PFSK-1 (cell line): Measurements from ENCODE around the gene C2orf80.

Experiments used
- FOXP2 ChIP-seq: optimal IDR thresholded peaks from 2 replicates; pipeline ENCODE3; 2011; ENCODE audit warnings: borderline replicate concordance, control low read depth, inconsistent platforms; ENCODE audit not compliant: insufficient read depth; ENCODE audit errors: extremely low read length, extremely low read depth
- POLR2AphosphoS5 ChIP-seq: IDR thresholded peaks from 2 replicates; pipeline ENCODE4 v1.6.1; 2012; ENCODE audit warnings: low read depth, mild to moderate bottlenecking, control low read depth, low read length, moderate library complexity
- SIN3A ChIP-seq: IDR thresholded peaks from 2 replicates; pipeline ENCODE4 v1.6.1; 2012; ENCODE audit warnings: mild to moderate bottlenecking, low read length, moderate library complexity, borderline replicate concordance; ENCODE audit not compliant: insufficient read depth
- TAF1 ChIP-seq: IDR thresholded peaks from 2 replicates; pipeline ENCODE4 v1.6.1; 2012; ENCODE audit warnings: low read length, control low read depth, borderline replicate concordance; ENCODE audit not compliant: insufficient read depth
- TF ChIP-seq, protein P1 (sequence below), 2 experiments: IDR thresholded peaks; 2 replicates each; pipeline versions ENCODE4 v1.6.1 to v1.8.0; 2011 to 2012; ENCODE audit warnings: low read depth in 2 of 2, low read length in 2 of 2, control low read depth in 1 of 2, inconsistent platforms in 1 of 2, mild to moderate bottlenecking in 1 of 2, moderate library complexity in 1 of 2; ENCODE audit not compliant: insufficient read depth in 1 of 2

C2orf80 gene

DNA sequence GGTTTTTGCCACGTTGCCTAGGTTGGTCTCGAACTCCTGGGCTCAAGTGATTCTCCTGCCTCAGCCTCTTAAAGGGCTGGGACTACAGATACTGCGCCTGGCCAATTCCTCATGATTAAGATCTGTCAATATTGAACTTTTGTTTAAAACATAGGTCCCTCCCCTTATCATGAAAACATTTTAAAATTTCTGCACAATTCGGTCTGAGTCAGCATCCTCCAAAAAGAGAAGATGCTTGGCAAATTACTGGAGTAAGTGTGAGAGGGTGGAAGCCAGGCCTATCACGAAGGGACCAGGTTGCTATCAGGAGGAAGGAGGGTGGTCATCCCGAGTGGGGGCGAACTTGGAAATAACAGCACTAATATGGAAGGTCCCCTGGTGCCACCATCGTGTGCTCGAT is 15.7 kb downstream of the C2orf80 start:
- no peak for TF ChIP-seq TAF1
- TF ChIP-seq SIN3A, result no peak
- no peak for TF ChIP-seq FOXP2
- TF ChIP-seq, protein P1, sequence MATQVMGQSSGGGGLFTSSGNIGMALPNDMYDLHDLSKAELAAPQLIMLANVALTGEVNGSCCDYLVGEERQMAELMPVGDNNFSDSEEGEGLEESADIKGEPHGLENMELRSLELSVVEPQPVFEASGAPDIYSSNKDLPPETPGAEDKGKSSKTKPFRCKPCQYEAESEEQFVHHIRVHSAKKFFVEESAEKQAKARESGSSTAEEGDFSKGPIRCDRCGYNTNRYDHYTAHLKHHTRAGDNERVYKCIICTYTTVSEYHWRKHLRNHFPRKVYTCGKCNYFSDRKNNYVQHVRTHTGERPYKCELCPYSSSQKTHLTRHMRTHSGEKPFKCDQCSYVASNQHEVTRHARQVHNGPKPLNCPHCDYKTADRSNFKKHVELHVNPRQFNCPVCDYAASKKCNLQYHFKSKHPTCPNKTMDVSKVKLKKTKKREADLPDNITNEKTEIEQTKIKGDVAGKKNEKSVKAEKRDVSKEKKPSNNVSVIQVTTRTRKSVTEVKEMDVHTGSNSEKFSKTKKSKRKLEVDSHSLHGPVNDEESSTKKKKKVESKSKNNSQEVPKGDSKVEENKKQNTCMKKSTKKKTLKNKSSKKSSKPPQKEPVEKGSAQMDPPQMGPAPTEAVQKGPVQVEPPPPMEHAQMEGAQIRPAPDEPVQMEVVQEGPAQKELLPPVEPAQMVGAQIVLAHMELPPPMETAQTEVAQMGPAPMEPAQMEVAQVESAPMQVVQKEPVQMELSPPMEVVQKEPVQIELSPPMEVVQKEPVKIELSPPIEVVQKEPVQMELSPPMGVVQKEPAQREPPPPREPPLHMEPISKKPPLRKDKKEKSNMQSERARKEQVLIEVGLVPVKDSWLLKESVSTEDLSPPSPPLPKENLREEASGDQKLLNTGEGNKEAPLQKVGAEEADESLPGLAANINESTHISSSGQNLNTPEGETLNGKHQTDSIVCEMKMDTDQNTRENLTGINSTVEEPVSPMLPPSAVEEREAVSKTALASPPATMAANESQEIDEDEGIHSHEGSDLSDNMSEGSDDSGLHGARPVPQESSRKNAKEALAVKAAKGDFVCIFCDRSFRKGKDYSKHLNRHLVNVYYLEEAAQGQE (IDR thresholded peaks at IDR 0.05; ENCODE audit: insufficient read depth in 1 of 2, low read depth in 2 of 2, low read length in 2 of 2), result no peak
- no peak for TF ChIP-seq POLR2AphosphoS5

DNA sequence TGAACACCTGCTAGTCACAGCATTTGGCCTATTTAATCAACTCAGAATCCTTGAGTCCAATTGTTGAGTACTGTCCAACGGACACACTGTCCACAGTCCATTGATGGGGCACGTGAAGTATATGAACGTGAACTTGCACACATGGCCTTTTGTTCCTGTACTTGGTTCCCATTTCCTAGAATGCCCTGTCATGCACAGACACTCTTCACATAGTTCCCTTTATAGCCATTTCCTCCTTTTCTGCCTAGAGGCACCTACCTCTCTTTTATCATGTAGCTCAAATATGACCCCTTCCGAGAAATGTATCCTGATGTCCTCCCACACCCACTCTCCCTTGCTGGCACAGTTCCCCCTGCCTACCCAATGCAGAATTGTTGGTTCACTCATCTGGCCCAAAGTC is 17.7 kb downstream of the C2orf80 start:
- TF ChIP-seq FOXP2 (no peak), POLR2AphosphoS5 (no peak), SIN3A (no peak), TAF1 (no peak)
- TF ChIP-seq, protein P1 (IDR thresholded peaks at IDR 0.05; ENCODE audit: insufficient read depth in 1 of 2, low read depth in 2 of 2, low read length in 2 of 2), result no peak

DNA sequence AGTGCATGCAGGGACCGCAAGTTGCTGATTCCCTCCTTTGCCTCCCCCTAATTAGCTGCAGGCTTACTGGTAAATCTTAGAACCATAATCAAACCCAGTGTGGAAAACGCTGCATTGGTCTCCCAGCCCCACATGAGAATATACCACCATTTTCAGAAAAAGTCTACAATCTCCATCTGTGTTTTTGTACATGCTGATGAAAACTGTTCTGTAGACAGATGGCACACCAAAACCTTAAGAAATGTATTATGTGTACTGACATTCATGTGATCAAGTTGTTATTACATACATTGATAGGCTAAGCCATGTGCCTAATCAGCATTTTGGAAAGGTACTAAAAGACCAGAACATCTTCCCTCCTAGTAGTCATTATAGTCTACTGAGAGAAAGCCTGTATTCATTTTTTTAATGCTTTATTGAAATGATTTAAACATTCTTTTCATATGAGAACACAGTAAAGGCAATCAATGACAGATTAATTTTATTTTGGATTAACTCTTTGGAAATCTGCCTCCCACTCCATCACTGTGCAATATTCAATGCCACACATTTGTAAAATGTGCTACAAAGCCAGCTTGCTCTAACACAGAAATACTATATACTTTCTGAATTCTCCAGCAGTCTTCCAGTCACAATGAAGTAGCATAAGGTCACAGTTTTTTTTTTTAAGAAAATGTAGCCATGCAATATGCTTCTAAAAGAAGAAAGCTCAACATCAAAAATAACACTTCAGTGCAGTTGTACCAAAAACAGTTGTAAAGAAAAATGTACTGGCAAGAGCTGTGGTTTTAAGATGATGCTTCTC is 24.7 kb downstream of the C2orf80 start:
- TF ChIP-seq, protein P1 (IDR thresholded peaks at IDR 0.05; ENCODE audit: insufficient read depth in 1 of 2, low read depth in 2 of 2, low read length in 2 of 2), result no peak
- no peak for TF ChIP-seq FOXP2
- no peak for TF ChIP-seq SIN3A
- no peak for TF ChIP-seq TAF1
- TF ChIP-seq POLR2AphosphoS5, result no peak

DNA sequence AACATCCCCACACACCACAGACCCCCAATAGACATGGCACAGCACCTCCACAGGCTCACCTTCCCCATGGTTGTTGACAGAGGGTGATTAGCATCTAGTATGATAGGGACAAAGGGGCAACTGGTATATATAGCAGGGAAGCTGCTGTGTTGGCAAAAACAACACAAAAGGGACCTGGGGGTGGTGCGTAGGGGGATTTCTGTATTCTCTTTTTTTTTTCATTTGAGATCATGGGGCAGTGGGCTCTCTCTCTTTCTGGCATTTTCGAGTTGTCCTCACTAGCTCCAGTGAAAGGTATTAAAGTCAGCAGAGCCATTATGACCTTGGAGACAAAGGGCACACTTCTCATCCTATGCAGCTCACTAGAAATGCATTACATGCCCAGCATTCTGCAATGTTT is 26.3 kb downstream of the C2orf80 start, which contains the start of gene CRYGA:
TSS of gene CRYGA (minus strand) at position 101 of the 400 bp plus-strand sequence. CDS start at position 68, 33 bp downstream.
- TF ChIP-seq TAF1, result no peak
- TF ChIP-seq POLR2AphosphoS5, result no peak
- TF ChIP-seq FOXP2, result no peak
- TF ChIP-seq, protein P1 (IDR thresholded peaks at IDR 0.05; ENCODE audit: insufficient read depth in 1 of 2, low read depth in 2 of 2, low read length in 2 of 2), result no peak

DNA sequence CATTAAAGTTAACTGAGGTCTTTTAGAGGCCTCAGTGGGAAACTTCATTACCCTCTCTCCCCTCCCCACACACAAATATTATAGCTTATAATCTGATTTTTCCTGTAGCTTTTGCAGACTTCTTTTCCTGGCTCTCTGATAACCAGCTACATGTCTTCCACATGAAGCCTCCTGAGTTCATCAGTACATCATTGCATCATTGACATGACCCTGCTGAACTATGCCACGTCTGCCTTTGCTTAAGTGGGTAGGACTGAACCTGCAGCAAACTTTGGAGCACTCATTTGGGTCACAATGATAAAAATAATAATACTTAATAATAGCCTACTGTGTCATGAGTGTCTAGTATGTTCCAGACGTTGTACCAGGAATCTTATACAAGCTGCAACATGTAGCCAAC is 33.4 kb downstream of the C2orf80 start:
- TF ChIP-seq, protein P1 (IDR thresholded peaks at IDR 0.05; ENCODE audit: insufficient read depth in 1 of 2, low read depth in 2 of 2, low read length in 2 of 2), result no peak
- TF ChIP-seq SIN3A (no peak), POLR2AphosphoS5 (no peak), TAF1 (no peak), FOXP2 (no peak)
